ENCODE results near the gene UCP3. TPM values are rescaled to one million over a fixed set of nuclear protein-coding genes. Genes with fewer than 3 reads are reported as not detected.

UCP3 gene
- total RNA-seq, 1 experiment from 2014 or later, result 1.3 TPM

DNA sequence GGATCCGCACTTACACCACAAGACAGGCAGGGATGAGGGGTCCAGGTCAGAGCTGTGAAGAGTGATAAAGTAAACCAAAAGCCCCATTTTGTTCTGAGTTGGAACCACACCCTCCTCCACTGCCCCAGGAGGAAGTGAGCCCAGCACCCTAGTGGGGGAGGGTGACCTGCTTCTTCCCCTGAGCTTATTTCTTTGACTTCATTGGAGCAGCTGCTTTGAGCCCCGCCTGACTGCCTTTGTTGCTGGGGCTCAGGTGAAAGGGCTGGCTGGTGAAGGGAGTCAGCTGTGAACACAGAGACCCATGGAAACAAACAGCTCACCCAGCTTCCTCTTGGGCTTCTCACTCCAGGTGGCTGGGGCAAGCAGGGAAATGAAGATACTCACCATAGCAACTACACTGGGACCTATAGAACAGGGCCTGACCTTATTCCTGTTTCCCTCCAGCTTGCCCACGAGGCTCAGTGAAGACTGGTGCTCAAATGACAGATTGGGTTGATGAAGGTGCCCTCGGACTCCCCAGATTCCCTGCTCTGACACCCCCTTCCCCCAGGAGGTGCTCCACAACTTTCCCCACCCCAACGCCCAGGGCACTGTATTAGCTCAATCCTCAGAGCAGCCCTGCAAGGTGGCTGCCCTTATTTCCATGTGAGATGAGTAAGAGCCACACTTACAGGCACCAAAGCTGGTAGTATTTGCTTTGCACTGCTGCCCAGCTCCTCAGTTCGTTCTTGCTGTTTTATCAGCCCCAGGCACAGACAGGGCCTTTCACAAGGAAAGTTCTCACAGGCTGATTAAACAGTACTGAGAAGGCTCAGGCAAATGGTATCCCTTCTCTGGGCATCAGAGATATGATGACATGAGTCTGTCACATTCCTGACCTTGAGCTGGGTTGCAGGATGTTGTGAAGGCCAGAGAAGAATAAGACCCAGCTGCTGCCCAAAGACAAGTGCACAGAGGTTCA lies 28.6 kb downstream of the UCP3 start:
- no peak overlapping the region for H3K4me3 ChIP-seq (replicated peaks in 1 of 2; ENCODE audit: low read depth in 1 of 2, low read length in 2 of 2)
- ChIA-PET POLR2A (interaction anchor here (0.6 to 1.5 kb wide), 2 partner anchors 11 to 16 kb away, joined by 3 to 4 read pairs; no protein-coding TSS in a partner anchor), CTCF (interaction anchor here (1.4 kb wide), 1 partner anchor 275 kb away, joined by 3 read pairs; no protein-coding TSS in a partner anchor), RAD21 (ENCODE audit: low non-redundant PET in 1 of 2, low total read pairs in 2 of 2, uncharacterized antibody in 2 of 2, unreplicated experiment in 2 of 2) (no interaction called here)
- 0 out of 2 replicates have a peak, but pooled peaks cover 3% of the 10 kb centered on the region for H3K79me2 ChIP-seq (ENCODE audit: insufficient read depth, low read length)
- DNase-seq (ENCODE audit: low read depth, low spot score) (no peak), ATAC-seq (no peak)
- BruUV-seq (replicated peaks), result no TSS peak
- H3K36me3 ChIP-seq (ENCODE audit: control insufficient read depth in 1 of 2, insufficient read depth in 2 of 2, low read length in 2 of 2), result peaks cover 0 to 2% of the 10 kb centered on the region in 2 experiments; a peak in 1 of 4 replicates
- no peak overlapping the region for H3K9ac ChIP-seq (ENCODE audit: low read length)
- H3K4me1 ChIP-seq (ENCODE audit: control insufficient read depth in 1 of 2, insufficient read depth in 2 of 2, low read length in 2 of 2), result peaks cover 16 to 37% of the 10 kb centered on the region in 2 experiments
- H3K27me3 ChIP-seq (ENCODE audit: insufficient read depth, low read length), result no peaks in the 10 kb centered on the region
- no peaks in the 10 kb centered on the region for H4K20me1 ChIP-seq (ENCODE audit: insufficient read depth)
- no peaks in the 10 kb centered on the region for H3K9me2 ChIP-seq (ENCODE audit: insufficient read depth)
- H2AFZ ChIP-seq (ENCODE audit: low read depth, low read length, poor library complexity, severe bottlenecking), result no peak overlapping the region
- TF ChIP-seq RAD21 (IDR thresholded peaks at IDR 0.05; ENCODE audit: low read depth), result no peak
- no peak overlapping the region for H3K27ac ChIP-seq (ENCODE audit: low read depth, low read length)
- H3K4me2 ChIP-seq (ENCODE audit: low read length), result peak overlapping the region; percentile 19; the same call in 1 of the 2 replicates
- intact Hi-C loops (cut with micrococcal nuclease), result loop anchor here (5.0 kb wide), 1 partner anchor 192 kb away; the partner anchor contains the start of genes C2CD3 and PPME1
- H3K9me3 ChIP-seq (ENCODE audit: control insufficient read depth in 1 of 2, insufficient read depth in 1 of 2, low read depth in 1 of 2, low read length in 2 of 2), result no peaks in the 10 kb centered on the region

DNA sequence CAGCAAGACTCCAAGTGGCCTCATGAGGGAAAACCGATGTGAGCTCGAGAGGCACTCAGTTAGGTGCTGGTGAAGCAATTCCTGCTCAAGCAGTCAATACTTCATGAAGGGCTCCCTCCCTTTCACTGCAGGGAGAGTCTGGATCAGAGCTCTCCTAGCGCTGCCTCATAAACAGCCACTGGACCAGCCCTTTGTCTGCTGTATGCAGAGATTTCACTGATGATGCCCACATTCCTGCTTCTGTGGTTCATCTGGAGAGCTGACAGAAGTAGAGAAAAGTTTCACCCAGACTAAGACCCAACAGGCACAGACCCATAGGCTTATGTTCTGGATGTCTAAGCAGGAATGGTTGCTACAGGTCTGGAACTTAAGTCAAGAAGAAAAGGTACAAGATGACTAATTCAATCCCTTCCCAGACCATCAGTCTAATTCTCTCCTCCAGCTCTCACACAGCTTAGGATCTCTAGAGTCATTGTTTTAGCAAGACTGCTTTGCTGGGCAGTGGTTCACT lies 30.3 kb downstream of the UCP3 start:
- TF ChIP-seq, protein P1, sequence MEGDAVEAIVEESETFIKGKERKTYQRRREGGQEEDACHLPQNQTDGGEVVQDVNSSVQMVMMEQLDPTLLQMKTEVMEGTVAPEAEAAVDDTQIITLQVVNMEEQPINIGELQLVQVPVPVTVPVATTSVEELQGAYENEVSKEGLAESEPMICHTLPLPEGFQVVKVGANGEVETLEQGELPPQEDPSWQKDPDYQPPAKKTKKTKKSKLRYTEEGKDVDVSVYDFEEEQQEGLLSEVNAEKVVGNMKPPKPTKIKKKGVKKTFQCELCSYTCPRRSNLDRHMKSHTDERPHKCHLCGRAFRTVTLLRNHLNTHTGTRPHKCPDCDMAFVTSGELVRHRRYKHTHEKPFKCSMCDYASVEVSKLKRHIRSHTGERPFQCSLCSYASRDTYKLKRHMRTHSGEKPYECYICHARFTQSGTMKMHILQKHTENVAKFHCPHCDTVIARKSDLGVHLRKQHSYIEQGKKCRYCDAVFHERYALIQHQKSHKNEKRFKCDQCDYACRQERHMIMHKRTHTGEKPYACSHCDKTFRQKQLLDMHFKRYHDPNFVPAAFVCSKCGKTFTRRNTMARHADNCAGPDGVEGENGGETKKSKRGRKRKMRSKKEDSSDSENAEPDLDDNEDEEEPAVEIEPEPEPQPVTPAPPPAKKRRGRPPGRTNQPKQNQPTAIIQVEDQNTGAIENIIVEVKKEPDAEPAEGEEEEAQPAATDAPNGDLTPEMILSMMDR (IDR thresholded peaks at IDR 0.05 in 2 of 3, conservative IDR thresholded peaks at IDR 0.05 in 1 of 3; ENCODE audit: borderline replicate concordance in 1 of 3, insufficient read depth in 1 of 3, low read depth in 2 of 3, low read length in 2 of 3), result no peak
- TF ChIP-seq SRF (IDR thresholded peaks at IDR 0.05; ENCODE audit: low read depth) (no peak), RAD21 (IDR thresholded peaks at IDR 0.05; ENCODE audit: low read depth) (no peak), ZNF274 (IDR thresholded peaks at IDR 0.05; ENCODE audit: low read depth, low read length) (no peak)
- Histone ChIP-seq H3K36me3 (ENCODE audit: control insufficient read depth in 1 of 2, insufficient read depth in 2 of 2, low read length in 2 of 2) (peaks cover 0 to 2% of the 10 kb centered on the region in 2 experiments; a peak in 1 of 4 replicates), H3K9ac (ENCODE audit: low read length) (no peak overlapping the region), H3K27ac (ENCODE audit: low read depth, low read length) (no peak overlapping the region), H3K9me3 (ENCODE audit: control insufficient read depth in 1 of 2, insufficient read depth in 1 of 2, low read depth in 1 of 2, low read length in 2 of 2) (no peaks in the 10 kb centered on the region), H3K79me2 (ENCODE audit: insufficient read depth, low read length) (0 out of 2 replicates have a peak, but pooled peaks cover 3% of the 10 kb centered on the region), H3K27me3 (ENCODE audit: insufficient read depth, low read length) (no peaks in the 10 kb centered on the region), H3K4me1 (ENCODE audit: control insufficient read depth in 1 of 2, insufficient read depth in 2 of 2, low read length in 2 of 2) (peaks cover 19 to 38% of the 10 kb centered on the region in 2 experiments), H3K4me3 (replicated peaks in 1 of 2; ENCODE audit: low read depth in 1 of 2, low read length in 2 of 2) (no peak overlapping the region), H3K4me2 (ENCODE audit: low read length) (no peak overlapping the region), H4K20me1 (ENCODE audit: insufficient read depth) (no peaks in the 10 kb centered on the region), H3K9me2 (ENCODE audit: insufficient read depth) (no peaks in the 10 kb centered on the region), H2AFZ (ENCODE audit: low read depth, low read length, poor library complexity, severe bottlenecking) (no peak overlapping the region)
- intact Hi-C loops (cut with micrococcal nuclease), result no loop called here
- no TSS peak for BruUV-seq (replicated peaks)
- CTCF ChIA-PET, result no interaction called here
- no peak for ATAC-seq
- no peak for DNase-seq (ENCODE audit: low read depth, low spot score)
- POLR2A ChIA-PET, result interaction anchor here (1.5 kb wide), 1 partner anchor 9 kb away, joined by 4 read pairs; no protein-coding TSS in a partner anchor
- RAD21 ChIA-PET (ENCODE audit: low non-redundant PET in 1 of 2, low total read pairs in 2 of 2, uncharacterized antibody in 2 of 2, unreplicated experiment in 2 of 2), result no interaction called here

Measured in HCT116 (cell line).